ENCODE measurements around the gene CDH4. TPM values are rescaled to one million over a fixed set of nuclear protein-coding genes. Genes with fewer than 3 reads are reported as not detected.

The CDH4 gene
- total RNA-seq, 1 experiment from 2014 or later = not detected

- no peak overlapping the region for H3K27ac ChIP-seq
- intact Hi-C loops (cut with micrococcal nuclease; ENCODE audit: unreplicated experiment) = no loop called here
- no peak overlapping the region for H3K4me2 ChIP-seq
- no peaks in the 10 kb centered on the region for H3K9me3 ChIP-seq (ENCODE audit: insufficient read depth, low read depth)
- no peaks in the 10 kb centered on the region for H3K79me2 ChIP-seq (ENCODE audit: low read depth)
- no peak for DNase-seq
- H3K4me1 ChIP-seq (replicated peaks; ENCODE audit: insufficient read depth) = no peaks in the 10 kb centered on the region
- TF ChIP-seq, protein P1, sequence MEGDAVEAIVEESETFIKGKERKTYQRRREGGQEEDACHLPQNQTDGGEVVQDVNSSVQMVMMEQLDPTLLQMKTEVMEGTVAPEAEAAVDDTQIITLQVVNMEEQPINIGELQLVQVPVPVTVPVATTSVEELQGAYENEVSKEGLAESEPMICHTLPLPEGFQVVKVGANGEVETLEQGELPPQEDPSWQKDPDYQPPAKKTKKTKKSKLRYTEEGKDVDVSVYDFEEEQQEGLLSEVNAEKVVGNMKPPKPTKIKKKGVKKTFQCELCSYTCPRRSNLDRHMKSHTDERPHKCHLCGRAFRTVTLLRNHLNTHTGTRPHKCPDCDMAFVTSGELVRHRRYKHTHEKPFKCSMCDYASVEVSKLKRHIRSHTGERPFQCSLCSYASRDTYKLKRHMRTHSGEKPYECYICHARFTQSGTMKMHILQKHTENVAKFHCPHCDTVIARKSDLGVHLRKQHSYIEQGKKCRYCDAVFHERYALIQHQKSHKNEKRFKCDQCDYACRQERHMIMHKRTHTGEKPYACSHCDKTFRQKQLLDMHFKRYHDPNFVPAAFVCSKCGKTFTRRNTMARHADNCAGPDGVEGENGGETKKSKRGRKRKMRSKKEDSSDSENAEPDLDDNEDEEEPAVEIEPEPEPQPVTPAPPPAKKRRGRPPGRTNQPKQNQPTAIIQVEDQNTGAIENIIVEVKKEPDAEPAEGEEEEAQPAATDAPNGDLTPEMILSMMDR (conservative IDR thresholded peaks at IDR 0.05) = no peak
- TF ChIP-seq EZH2 (IDR thresholded peaks at IDR 0.05; ENCODE audit: low read depth) = no peak
- BruUV-seq (replicated peaks) = no TSS peak
- H2AFZ ChIP-seq = no peak overlapping the region
- ChIA-PET CTCF (no interaction called here), POLR2A (ENCODE audit: unreplicated experiment) (no interaction called here)
- H3F3A ChIP-seq (ENCODE audit: insufficient read depth, low read depth) = no peaks in the 10 kb centered on the region
- H3K4me3 ChIP-seq = no peak overlapping the region
- H4K20me1 ChIP-seq (ENCODE audit: insufficient read depth) = peaks cover 7% of the 10 kb centered on the region; the same call in 1 of the 2 replicates
- no peaks in the 10 kb centered on the region for H3K36me3 ChIP-seq (ENCODE audit: low read depth)
- H3K9me2 ChIP-seq (ENCODE audit: insufficient read depth) = no peaks in the 10 kb centered on the region
- H3K27me3 ChIP-seq (ENCODE audit: insufficient read depth, low read depth) = peaks cover 98% of the 10 kb centered on the region
These were observed 395.6 kb downstream of the CDH4 start for GRCh38 chr20:61647702-61648101.

DNA sequence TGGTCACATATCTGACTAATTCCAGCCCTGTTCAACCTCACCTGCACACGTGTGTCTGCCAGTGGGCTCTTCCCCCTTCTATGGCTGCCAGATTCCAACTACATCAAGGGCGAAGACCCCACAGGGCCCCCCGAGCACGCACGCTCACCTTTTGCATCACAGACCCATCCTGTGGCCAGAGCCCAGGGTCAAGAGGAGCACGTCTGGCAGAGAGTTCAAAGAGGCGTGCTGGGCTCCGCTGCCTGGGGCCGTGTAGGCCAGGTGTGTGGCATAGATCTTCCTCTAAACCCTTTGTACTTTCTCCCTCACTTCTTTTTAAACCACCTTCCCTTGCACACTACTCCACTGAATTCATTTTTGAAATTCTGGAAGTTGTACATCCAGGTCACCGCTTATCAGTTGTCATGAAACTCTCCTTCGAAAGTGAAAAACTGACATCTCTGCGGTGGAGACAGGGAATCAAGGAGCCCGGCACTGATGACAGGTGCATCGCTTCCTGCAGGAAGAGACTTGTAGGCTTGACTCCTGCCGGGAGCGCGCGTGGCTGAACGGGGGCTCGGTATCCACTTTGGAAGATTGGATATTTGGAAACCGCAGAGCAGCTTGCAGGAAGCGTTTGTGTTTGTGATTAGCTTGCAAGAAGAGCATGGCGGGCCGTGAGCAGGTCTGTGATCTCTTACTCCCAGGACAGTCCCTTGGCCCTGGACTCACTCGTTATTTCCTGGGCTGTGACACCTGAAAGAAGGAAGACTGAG, 397.2 kb downstream of the CDH4 start:
- DNase-seq = no peak
- no TSS peak for BruUV-seq (replicated peaks)
- H3K4me2 ChIP-seq = no peak overlapping the region
- peaks cover 85% of the 10 kb centered on the region for H3K27me3 ChIP-seq (ENCODE audit: insufficient read depth, low read depth)
- no peaks in the 10 kb centered on the region for H3F3A ChIP-seq (ENCODE audit: insufficient read depth, low read depth)
- H4K20me1 ChIP-seq (ENCODE audit: insufficient read depth) = peaks cover 7% of the 10 kb centered on the region; the same call in 1 of the 2 replicates
- no peak overlapping the region for H3K4me3 ChIP-seq
- H3K36me3 ChIP-seq (ENCODE audit: low read depth) = no peaks in the 10 kb centered on the region
- no peak overlapping the region for H2AFZ ChIP-seq
- TF ChIP-seq EZH2 (IDR thresholded peaks at IDR 0.05; ENCODE audit: low read depth) = no peak
- TF ChIP-seq, protein P1 (conservative IDR thresholded peaks at IDR 0.05) = no peak
- no peaks in the 10 kb centered on the region for H3K9me3 ChIP-seq (ENCODE audit: insufficient read depth, low read depth)
- no peaks in the 10 kb centered on the region for H3K4me1 ChIP-seq (replicated peaks; ENCODE audit: insufficient read depth)
- H3K27ac ChIP-seq = no peak overlapping the region
- intact Hi-C loops (cut with micrococcal nuclease; ENCODE audit: unreplicated experiment) = no loop called here
- ChIA-PET POLR2A (ENCODE audit: unreplicated experiment) (no interaction called here), CTCF (no interaction called here)
- H3K9me2 ChIP-seq (ENCODE audit: insufficient read depth) = no peaks in the 10 kb centered on the region
- no peaks in the 10 kb centered on the region for H3K79me2 ChIP-seq (ENCODE audit: low read depth)

DNA sequence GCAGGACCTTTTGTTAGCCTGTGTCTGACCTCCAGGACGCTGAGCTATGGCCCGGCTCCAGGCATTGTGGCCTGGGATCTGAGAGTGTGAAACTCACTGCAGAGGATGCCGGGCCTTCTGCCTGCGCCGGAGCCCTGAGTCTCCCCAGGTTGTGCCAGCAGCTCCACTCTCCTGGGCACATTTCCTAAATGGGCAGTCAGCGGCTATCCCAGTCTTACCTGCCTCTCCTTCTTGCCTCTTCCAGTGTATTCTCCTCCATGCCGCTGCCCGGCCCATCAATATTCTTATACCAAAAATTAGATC, 397.8 kb downstream of the CDH4 start:
- BruUV-seq (replicated peaks) = no TSS peak
- TF ChIP-seq EZH2 (IDR thresholded peaks at IDR 0.05; ENCODE audit: low read depth) = no peak
- TF ChIP-seq, protein P1 (conservative IDR thresholded peaks at IDR 0.05) = no peak
- POLR2A ChIA-PET (ENCODE audit: unreplicated experiment) = no interaction called here
- Histone ChIP-seq H3K27me3 (ENCODE audit: insufficient read depth, low read depth) (peaks cover 85% of the 10 kb centered on the region), H3K9me3 (ENCODE audit: insufficient read depth, low read depth) (no peaks in the 10 kb centered on the region), H3K4me2 (no peak overlapping the region), H3K27ac (no peak overlapping the region), H3K4me3 (no peak overlapping the region), H3K36me3 (ENCODE audit: low read depth) (no peaks in the 10 kb centered on the region), H3K4me1 (replicated peaks; ENCODE audit: insufficient read depth) (no peaks in the 10 kb centered on the region), H3K9me2 (ENCODE audit: insufficient read depth) (no peaks in the 10 kb centered on the region), H4K20me1 (ENCODE audit: insufficient read depth) (peaks cover 7% of the 10 kb centered on the region; the same call in 1 of the 2 replicates), H2AFZ (no peak overlapping the region), H3K79me2 (ENCODE audit: low read depth) (no peaks in the 10 kb centered on the region), H3F3A (ENCODE audit: insufficient read depth, low read depth) (no peaks in the 10 kb centered on the region)
- CTCF ChIA-PET = no interaction called here
- no peak for DNase-seq
- intact Hi-C loops (cut with micrococcal nuclease; ENCODE audit: unreplicated experiment) = no loop called here
